Measurements from ENCODE around the gene SEC22C. TPM values are rescaled to one million over a fixed set of nuclear protein-coding genes. Genes with fewer than 3 reads are reported as not detected.

Gene SEC22C
- total and polyA plus RNA-seq, 2 donors (not counting 1 experiment from before 2014, with no cell fraction given), result 19.2 to 44.8 TPM

DNA sequence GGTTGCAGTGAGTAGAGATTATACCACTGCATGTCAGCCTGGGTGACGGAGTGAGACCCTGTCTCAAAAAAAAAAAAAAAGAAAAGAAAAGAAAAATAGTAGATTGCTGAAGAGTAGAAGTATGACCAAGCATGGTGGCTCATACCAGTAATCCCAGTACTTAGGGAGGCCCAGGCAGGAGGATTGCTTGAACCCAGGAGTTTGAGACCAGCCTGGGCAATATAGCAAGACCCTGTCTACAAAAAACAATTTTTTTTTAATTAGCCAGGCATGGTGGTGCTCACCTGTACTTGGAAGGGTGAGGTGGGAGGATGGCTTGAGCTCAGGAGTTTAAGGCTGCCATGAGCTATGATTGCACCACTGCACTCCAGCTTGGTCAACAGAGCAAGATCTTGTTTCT lies 21.2 kb upstream of the SEC22C start:
- ATAC-seq (ENCODE audit: low read depth) (no peak), DNase-seq (no peak)
- Histone ChIP-seq H3K4me2 (replicated peaks; ENCODE audit: low read depth, low read length, poor library complexity, severe bottlenecking) (no peak overlapping the region), H3K36me3 (replicated peaks in 1 of 2; ENCODE audit: control extremely low read depth in 1 of 2, control insufficient read depth in 1 of 2, extremely low read depth in 1 of 2, insufficient read depth in 2 of 2, low read length in 1 of 2) (peaks cover 3 to 4% of the 10 kb centered on the region in 2 experiments), H3K27me3 (replicated peaks in 1 of 4; ENCODE audit: control extremely low read depth in 1 of 4, control insufficient read depth in 3 of 4, insufficient read depth in 4 of 4, low read length in 3 of 4) (no peaks in the 10 kb centered on the region), H3K27ac (ENCODE audit: low read length in 2 of 2) (no peak overlapping the region), H3K4me1 (ENCODE audit: control insufficient read depth in 2 of 2, insufficient read depth in 2 of 2, low read length in 2 of 2) (peaks cover 11 to 19% of the 10 kb centered on the region in 2 donors), H3K4me3 (ENCODE audit: control extremely low read depth in 1 of 5, extremely low read depth in 1 of 5, insufficient read depth in 1 of 5, low read depth in 2 of 5, low read length in 4 of 5) (no peak overlapping the region), H3K9ac (ENCODE audit: low read length) (no peak overlapping the region), H3K79me2 (ENCODE audit: control insufficient read depth, insufficient read depth, low read length) (peaks cover 78% of the 10 kb centered on the region), H4K20me1 (ENCODE audit: control insufficient read depth, insufficient read depth, low read length, poor library complexity, severe bottlenecking) (peaks cover 35% of the 10 kb centered on the region), H2AFZ (ENCODE audit: insufficient read depth, low read depth, low read length, poor library complexity, severe bottlenecking) (no peak overlapping the region), H3K9me3 (ENCODE audit: control extremely low read depth in 1 of 3, control insufficient read depth in 2 of 3, insufficient read depth in 1 of 3, low read length in 2 of 3) (peaks cover 3 to 5% (median 4%) of the 10 kb centered on the region in 3 donors)
- ChIA-PET CTCF (interaction anchor here (0.6 to 3.3 kb wide), 4 partner anchors 11 to 417 kb away, joined by 4 to 36 read pairs (median 6); partner anchors contain the start of genes HHATL and SEC22C), POLR2A (no interaction called here)
- no CpG with 5 or more reads among the region's 1 CpG for WGBS (ENCODE audit: insufficient coverage)
- intact Hi-C loops (cut with micrococcal nuclease), result loop anchor here (5.0 kb wide), 1 partner anchor 536 kb away; no protein-coding TSS in a partner anchor
- H3K27ac Mint-ChIP-seq, result no peak overlapping the region
- TF ChIP-seq, protein P1, sequence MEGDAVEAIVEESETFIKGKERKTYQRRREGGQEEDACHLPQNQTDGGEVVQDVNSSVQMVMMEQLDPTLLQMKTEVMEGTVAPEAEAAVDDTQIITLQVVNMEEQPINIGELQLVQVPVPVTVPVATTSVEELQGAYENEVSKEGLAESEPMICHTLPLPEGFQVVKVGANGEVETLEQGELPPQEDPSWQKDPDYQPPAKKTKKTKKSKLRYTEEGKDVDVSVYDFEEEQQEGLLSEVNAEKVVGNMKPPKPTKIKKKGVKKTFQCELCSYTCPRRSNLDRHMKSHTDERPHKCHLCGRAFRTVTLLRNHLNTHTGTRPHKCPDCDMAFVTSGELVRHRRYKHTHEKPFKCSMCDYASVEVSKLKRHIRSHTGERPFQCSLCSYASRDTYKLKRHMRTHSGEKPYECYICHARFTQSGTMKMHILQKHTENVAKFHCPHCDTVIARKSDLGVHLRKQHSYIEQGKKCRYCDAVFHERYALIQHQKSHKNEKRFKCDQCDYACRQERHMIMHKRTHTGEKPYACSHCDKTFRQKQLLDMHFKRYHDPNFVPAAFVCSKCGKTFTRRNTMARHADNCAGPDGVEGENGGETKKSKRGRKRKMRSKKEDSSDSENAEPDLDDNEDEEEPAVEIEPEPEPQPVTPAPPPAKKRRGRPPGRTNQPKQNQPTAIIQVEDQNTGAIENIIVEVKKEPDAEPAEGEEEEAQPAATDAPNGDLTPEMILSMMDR (IDR thresholded peaks at IDR 0.05), result no peak
- no peak for TF ChIP-seq EZH2 (IDR thresholded peaks at IDR 0.05; ENCODE audit: borderline replicate concordance, insufficient read depth, low read depth, low read length, poor library complexity, severe bottlenecking)
- H3K9me3 Mint-ChIP-seq (ENCODE audit: insufficient read depth), result peaks cover 3% of the 10 kb centered on the region
- H3K4me1 Mint-ChIP-seq, result peaks cover 45% of the 10 kb centered on the region
- H3K4me3 Mint-ChIP-seq, result no peak overlapping the region
- H3K27me3 Mint-ChIP-seq, result no peaks in the 10 kb centered on the region

DNA sequence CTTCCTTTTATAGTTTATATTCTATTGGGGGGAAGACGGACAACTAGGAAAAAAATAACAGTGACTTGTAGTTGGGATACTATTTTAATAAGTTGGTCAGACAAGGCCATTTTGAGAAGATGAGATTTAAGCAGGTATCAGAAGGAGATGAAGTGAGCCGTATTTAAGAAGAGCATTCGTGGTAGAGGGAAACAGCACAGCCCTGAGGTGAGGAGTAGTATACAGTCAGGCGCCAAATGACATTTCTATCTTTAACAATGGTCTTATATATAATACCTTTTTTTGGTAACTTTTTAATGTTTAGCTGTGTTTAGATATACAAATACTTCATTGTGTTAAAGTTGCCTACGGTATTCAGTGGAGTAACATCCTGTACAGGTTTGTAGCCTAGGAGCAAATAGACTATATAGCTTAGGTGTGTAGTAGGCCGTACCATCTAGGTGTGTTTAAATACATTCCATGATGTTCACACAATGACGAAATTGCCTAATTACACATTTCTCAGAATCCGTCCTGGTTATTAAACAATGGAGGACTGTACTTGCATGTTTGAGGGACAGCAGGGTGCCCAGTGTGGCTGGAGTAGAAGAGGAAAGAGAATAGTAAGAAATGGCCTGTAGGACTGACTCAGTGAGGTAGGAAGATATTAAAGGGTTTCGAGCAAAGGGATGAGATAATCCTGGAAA lies 20.3 kb upstream of the SEC22C start:
- Histone ChIP-seq H3K79me2 (ENCODE audit: control insufficient read depth, insufficient read depth, low read length) (peaks cover 68% of the 10 kb centered on the region), H3K4me2 (replicated peaks; ENCODE audit: low read depth, low read length, poor library complexity, severe bottlenecking) (peak overlapping the region; percentile 86), H3K27me3 (replicated peaks in 1 of 4; ENCODE audit: control extremely low read depth in 1 of 4, control insufficient read depth in 3 of 4, insufficient read depth in 4 of 4, low read length in 3 of 4) (no peaks in the 10 kb centered on the region), H2AFZ (ENCODE audit: insufficient read depth, low read depth, low read length, poor library complexity, severe bottlenecking) (peak overlapping the region; percentile 19), H3K36me3 (replicated peaks in 1 of 2; ENCODE audit: control extremely low read depth in 1 of 2, control insufficient read depth in 1 of 2, extremely low read depth in 1 of 2, insufficient read depth in 2 of 2, low read length in 1 of 2) (peaks cover 0 to 4% of the 10 kb centered on the region in 2 experiments), H3K9ac (ENCODE audit: low read length) (peak overlapping the region; percentile 85), H3K4me1 (ENCODE audit: control insufficient read depth in 2 of 2, insufficient read depth in 2 of 2, low read length in 2 of 2) (peaks cover 11 to 19% of the 10 kb centered on the region in 2 donors), H3K27ac (ENCODE audit: low read length in 2 of 2) (peak overlapping the region in 1 of 2 donors; percentile 38), H4K20me1 (ENCODE audit: control insufficient read depth, insufficient read depth, low read length, poor library complexity, severe bottlenecking) (peaks cover 31% of the 10 kb centered on the region), H3K9me3 (ENCODE audit: control extremely low read depth in 1 of 3, control insufficient read depth in 2 of 3, insufficient read depth in 1 of 3, low read length in 2 of 3) (peaks cover 3 to 5% (median 4%) of the 10 kb centered on the region in 3 donors), H3K4me3 (ENCODE audit: control extremely low read depth in 1 of 5, extremely low read depth in 1 of 5, insufficient read depth in 1 of 5, low read depth in 2 of 5, low read length in 4 of 5) (peak overlapping the region in 2 of 5 experiments; percentile 74 to 86)
- 80% methylated on average over 1 of the region's 9 CpGs for WGBS (ENCODE audit: insufficient coverage)
- ChIA-PET CTCF (interaction anchor here (0.6 to 3.3 kb wide), 10 partner anchors 9 to 392 kb away, joined by 3 to 36 read pairs (median 4); partner anchors contain the start of genes SEC22C and SS18L2), POLR2A (interaction anchor here (1.1 to 2.3 kb wide), 2 partner anchors 9 to 20 kb away, joined by 3 to 17 read pairs; partner anchors contain the start of gene SEC22C)
- no peak for TF ChIP-seq EZH2 (IDR thresholded peaks at IDR 0.05; ENCODE audit: borderline replicate concordance, insufficient read depth, low read depth, low read length, poor library complexity, severe bottlenecking)
- TF ChIP-seq, protein P1 (IDR thresholded peaks at IDR 0.05), result peak; percentile 25
- Mint-ChIP-seq H3K9me3 (ENCODE audit: insufficient read depth) (peaks cover 3% of the 10 kb centered on the region), H3K4me3 (peak overlapping the region; percentile 99), H3K27ac (peak overlapping the region; percentile 86), H3K4me1 (peaks cover 40% of the 10 kb centered on the region), H3K27me3 (no peaks in the 10 kb centered on the region)
- ATAC-seq (ENCODE audit: low read depth) (no peak), DNase-seq (peak; percentile 29)
- intact Hi-C loops (cut with micrococcal nuclease), result loop anchor here (2.0 to 5.0 kb wide), 2 partner anchors 535 to 589 kb away; no protein-coding TSS in a partner anchor

Measured in B cell (primary cell).